Muscle of back (tissue), 13 donors: ENCODE results near the gene CETN1. TPM values are rescaled to one million over a fixed set of nuclear protein-coding genes. Genes with fewer than 3 reads are reported as not detected.

Experiments
- DNase-seq, 3 donors: peaks; one replicate each; pipeline versions ENCODE4 v3.0.0 to v3.0.0-alpha.2; 2013
- long read RNA-seq, 9 donors: transcript quantifications; one replicate each; lab custom pipeline, GENCODE V29; 2026
- polyA plus RNA-seq, 10 donors: library from polyadenylated mRNA; unstranded; fragments of 120-200 nt; gene quantifications; one replicate each; pipeline ENCODE4 v1.2.1, GENCODE V29; 2013; ENCODE audit not compliant: insufficient read length in 10 of 10

The CETN1 gene
- polyA plus RNA-seq, result not detected
- long read RNA-seq, donor 1, result 0 reads
- long read RNA-seq, donor 2, result 0 reads
- long read RNA-seq, donor 3, result 0 reads
- long read RNA-seq, donor 4, result 0 reads
- long read RNA-seq, donor 5, result 0 reads
- long read RNA-seq, donor 6, result 0 reads
- long read RNA-seq, donor 7, result 0 reads
- long read RNA-seq, donor 8, result 0 reads
- long read RNA-seq, donor 9, result 0 reads

DNA sequence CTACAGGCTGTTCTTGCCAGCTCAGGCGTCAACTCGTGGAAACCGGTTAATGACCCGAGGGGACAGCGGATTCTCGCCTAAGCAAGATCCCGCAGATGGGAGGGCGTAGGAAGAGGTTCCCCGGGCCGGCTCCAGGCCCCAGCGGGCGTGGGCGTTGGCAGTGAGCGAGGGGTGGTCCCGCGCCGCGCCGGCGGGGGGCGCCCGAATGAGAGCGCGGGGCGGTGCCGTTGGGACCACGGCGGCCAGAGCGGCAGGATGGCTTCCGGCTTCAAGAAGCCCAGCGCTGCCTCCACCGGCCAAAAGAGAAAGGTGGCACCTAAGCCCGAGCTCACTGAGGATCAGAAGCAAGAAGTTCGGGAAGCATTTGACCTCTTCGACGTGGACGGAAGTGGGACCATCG lies at the start of gene CETN1:
Gene CETN1 (plus strand): TSS at position 227 of the 400 bp plus-strand sequence. CDS start 29 bp downstream, at position 256.
- no peak for DNase-seq

DNA sequence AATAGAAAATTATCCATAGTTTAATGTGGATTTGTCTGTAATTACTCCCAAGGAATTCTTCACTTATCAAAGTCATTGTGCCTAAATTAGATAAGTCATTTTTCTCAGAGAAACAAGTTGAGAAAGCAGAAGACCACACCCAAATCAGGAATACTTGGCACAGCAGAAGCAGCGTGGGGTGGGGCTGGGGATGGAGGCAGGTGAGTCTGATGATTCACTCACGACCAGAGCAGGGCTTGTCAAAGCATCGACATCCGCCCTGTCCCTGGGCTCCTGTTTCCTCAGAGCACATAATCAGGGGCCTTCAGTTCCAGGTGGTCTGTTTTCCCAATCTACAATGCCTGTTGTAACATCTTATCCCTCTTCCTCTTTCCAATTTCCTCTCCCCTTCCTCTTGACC lies 48.2 kb upstream of the CETN1 start:
- DNase-seq, result no peak

DNA sequence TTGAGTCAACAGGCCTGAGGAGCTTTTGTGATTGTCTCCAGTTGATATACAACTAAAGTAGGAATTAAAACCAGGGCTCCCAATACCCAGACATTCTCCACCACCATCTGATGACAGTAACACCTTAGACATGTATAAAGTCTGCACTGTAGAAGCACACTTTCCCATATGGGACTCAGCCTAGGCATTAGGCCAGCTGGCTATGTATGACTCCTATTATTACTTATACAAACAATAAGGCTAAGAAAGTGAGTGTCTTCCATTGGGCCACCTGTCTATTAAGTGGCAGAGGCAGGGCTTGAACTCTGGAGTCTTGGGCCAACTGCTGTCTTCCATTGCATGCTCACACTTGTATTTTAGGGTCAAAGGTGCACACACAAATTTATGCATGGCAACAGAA lies 47.5 kb upstream of the CETN1 start:
- DNase-seq, result no peak

DNA sequence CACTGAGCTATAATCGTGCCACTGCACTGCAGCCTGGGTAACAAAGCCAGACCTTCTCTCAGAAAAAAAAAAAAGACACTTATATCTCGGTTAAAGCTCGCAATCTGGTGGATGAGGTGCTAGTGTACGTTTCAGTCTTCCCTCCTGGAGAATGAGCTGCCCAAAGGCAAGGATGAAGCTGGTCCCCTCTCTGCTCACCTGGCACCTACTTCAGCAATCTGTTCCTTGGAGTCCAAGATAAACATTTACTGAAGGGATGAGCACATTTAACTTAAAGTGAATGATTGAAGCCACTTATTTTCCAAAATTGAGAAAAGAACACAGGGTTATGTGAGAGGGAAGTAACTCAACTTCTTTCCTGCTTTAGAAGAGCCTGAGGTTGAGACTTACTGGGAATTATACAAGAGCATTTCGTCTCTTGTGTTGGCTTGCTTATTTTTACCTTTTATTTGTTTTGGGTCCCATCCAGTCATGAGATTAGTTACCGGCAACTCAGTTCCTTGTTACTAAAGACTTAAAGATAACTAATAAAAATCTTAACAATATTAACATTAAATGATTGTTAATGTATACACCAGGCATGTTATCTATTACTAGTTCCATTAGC lies 46.1 kb upstream of the CETN1 start:
- no peak for DNase-seq

DNA sequence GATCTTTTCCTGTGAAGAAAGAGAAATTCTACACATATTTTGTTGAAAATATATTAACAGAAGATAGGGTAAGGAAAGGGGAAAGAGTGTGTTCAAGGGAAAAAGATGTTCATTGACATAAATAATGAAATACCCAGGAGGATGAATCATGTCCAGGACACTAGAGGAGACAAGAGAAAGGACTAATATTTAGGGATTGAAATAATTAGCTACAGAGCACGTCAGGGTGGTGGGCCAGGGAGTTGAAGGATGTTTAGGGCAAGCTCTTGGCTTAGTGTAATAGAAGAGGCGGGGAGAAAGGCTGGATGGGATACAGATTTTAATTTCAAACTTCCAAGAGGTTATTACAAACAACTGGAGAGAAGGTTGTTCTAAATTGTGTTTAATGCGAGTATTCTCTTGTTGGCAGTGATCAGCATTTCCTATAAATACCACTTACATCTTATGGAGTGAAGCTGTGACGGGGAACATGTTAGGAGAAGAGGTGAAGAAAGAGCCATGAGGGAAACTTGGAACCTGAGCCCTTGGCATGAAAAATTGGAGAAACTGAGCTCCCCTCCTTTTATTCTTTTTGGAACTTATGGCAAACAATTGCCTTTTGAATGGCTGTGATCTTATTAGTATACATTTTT lies 36.6 kb upstream of the CETN1 start:
- DNase-seq, result peak in 1 of 3 donors; percentile 56

DNA sequence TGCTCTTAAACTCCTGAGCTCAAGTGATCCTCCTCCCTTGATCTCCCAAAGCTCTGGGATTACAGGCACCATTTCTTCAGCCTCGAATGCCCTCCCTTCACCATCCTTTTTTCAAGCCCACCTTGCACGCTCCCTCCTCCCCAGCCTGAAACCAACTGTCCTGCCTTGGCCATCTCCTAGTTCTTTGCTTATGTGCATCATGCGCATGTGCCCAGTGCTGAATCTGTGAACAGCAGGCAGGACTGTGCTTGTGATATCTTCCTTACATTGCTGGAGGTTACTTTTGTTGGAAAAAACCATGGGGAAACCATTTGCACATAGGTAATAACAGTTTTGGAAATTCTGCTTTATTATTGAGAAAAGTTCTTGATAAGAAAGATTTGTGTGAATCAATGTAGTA lies 30.2 kb upstream of the CETN1 start:
- DNase-seq, result no peak

DNA sequence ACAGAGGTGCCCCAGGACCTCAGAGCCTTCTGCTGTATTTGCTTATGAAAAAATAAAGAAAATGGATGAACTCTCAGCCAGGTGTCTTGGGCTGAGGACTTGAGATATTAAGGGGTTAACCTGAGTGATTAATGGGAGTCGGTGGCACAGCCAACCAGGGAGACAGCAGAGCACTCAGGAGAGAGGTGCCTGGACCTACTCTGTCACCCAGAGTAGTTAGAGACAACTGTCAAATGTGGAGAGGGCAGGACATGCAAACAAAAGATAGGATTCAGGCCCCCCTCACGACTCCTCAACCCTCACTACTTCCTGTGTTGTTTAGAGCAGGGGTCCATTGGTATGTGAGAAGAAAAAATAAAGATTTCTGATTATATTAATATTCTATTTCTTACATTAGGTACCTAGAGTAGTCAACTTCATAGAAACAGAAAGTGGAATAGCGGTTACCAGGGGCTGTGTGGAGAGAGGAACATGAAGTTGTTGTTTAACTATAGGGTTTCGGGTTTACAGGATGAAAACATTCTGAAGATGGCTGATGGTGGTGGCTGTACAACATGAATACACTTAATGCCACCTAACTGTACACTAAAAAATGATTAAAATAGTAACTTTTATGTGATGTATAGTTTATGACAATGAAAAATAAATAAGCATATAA lies 28.6 kb upstream of the CETN1 start:
- DNase-seq, result no peak

DNA sequence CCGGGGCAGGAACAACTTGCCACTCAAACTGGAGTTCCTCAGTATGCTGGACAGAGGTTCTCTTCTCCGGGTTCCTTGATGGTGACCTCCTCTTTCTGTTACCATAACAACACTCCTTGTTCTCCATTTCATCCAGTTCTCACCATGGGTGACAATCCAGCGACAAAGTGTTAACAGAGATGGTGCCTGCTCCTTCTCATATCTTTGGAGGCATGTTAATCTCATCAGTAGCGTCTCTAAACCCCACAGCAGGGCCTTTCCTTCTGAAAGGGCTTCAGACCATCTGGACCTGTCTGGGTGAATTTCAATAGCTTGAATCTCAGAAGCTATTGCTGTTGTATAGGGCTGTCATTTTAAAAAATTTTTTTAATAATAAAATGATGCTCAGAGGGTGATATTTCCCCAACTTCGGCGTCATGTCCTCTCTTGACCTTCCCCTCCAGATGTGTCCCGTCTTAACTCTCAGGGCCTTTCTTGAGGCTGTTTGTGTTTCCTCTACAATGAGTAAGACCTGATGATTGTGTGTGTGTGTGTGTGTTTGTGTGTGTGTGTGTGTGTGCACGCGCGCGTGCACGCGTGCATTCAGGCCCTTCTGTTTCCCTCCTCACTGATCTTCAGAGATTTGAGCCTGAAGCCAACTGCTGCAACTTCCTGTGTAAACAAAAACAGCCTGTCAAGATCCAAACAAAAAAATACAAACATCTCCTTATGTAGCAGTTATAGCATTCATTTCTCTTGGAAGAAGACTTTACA lies 24.3 kb upstream of the CETN1 start:
- no peak for DNase-seq

DNA sequence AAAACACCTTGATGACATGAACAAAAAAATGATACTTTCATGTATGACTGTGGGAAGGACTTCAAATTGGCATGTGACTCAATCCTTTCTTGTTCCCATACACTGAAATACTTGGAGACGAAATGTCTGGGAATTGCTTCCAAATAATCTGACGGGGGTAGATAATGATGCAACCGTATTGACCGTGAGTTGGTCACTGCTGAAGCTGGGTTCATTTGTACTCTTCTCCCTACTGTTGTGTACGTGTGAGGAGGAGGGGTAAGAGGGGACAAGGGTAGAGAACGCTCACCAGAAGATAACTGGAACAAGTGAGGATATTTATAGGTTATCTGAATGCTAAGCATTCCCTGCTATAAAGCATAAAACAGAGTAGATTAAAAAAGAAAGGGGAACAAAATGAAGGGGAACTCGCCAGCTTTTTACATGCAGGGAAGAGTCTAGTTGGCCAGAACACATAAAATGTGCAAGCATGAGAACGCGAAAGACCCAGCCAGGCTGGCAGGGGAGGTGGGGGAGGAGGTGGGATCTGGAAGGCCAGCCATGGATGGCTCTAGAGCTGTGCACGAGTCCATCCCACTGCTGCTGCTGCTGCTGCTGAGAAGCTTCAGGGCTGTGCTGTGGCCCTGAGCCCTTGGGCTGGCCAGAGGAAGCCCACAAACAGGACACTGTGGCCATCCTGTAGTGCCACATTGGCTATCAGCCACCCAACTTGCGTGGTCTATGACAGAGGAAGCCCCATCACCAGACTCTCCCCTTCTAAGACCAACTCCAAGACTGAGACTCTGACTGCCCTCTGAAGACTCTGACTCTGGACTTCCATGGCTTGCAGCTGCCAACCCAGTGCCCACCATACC lies 15.2 kb upstream of the CETN1 start:
- DNase-seq, result peak in 1 of 3 donors; percentile 40

DNA sequence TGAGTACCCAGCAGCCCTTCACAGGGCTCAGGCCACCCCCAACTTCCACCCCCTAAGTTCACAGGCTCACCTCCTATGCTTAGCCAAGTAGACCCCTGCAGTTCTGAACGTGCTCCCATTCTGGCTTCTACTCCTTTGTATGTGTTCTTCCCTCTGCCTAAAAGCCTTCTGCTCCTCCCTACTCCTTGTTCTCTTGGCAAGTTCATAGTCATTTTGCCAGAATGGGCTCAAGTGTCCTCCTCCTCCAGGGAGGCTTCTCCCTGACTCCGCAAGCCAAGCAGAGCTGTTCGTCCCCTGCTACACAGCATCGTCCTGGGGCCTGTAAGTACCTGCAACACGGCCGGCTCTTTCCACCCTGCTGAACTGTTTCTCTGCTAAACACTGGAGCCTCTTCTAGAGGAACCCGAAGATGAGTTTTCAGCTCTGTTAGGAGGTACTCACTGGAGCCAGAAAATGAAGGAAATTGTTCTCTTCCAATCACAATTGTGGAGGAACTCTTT lies 14.6 kb upstream of the CETN1 start:
- no peak for DNase-seq

DNA sequence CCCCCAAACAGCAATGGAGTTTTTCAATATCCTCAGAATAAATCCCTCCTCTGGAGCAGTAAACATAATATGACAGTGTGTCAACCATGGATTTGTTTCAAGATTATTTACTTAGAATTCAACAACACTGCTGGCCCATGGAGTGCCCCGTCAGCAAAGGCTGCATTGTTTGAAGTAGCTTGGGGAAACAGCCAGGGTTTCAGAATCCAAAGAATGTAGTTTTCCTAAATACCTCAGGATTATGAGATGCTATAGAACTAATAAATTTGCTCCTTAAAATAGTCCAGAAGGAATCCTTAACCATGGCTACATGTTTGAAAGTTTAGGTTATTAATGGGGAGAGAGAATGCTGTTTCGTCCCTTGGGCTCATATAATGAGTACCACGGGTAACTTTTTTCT lies 13.1 kb upstream of the CETN1 start:
- peak; percentile 49 to 85 (median 54) for DNase-seq

DNA sequence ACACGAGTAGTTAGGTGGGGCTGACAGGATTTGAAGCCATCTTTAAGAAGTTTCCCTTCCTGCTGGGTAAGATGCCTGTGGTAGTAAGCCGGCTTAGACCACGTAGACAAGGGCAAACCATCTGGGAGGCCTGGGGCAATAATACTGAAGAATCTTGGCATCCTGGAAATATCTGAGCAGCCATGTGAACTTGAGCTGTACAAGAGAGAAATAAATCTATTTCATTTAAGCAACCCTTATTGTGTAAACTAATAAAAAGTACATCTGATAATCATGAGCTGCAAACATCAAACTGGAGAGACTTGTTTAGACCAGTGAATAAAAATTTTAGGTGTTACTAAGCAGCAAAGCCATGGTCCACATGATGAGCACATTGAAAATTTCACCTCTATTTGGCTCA lies 11.4 kb upstream of the CETN1 start:
- DNase-seq, result no peak

DNA sequence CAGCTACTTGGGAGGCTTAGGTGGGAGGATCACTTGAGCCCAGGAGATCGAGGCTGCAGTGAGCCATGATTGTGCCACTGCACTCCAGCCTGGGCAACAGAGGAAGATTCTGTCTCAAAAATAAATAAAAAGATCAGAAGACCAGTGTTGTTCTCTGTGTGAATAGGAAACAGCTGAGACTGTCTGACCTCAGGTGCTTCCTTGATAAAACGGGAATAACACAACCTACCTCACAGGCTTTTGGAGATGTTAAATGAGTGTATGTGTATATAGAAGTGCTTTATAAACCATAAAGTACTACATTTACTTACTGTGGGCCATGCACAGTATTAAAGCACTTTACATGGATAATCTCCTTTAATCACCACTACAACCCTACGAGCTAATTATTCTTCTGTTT lies 9.9 kb upstream of the CETN1 start:
- DNase-seq, result no peak

DNA sequence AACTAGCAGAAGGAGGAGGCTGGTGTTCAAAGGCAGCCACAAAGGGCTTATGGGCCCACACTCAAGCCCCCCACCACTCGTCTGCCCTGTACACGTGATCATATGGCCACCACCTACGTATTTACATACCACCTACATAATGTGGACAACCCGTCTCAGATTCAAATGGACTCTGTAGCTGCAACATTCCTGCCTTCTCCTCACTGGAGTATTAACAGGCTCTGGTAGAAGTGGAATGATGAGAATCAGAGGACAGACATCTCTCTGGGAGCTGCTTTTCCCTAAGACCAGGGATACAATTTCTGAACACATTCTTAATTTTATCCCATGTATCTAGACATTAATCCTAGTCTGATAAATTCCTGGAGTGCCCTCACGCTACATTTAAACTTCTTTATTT lies 9.5 kb upstream of the CETN1 start:
- DNase-seq, result no peak

DNA sequence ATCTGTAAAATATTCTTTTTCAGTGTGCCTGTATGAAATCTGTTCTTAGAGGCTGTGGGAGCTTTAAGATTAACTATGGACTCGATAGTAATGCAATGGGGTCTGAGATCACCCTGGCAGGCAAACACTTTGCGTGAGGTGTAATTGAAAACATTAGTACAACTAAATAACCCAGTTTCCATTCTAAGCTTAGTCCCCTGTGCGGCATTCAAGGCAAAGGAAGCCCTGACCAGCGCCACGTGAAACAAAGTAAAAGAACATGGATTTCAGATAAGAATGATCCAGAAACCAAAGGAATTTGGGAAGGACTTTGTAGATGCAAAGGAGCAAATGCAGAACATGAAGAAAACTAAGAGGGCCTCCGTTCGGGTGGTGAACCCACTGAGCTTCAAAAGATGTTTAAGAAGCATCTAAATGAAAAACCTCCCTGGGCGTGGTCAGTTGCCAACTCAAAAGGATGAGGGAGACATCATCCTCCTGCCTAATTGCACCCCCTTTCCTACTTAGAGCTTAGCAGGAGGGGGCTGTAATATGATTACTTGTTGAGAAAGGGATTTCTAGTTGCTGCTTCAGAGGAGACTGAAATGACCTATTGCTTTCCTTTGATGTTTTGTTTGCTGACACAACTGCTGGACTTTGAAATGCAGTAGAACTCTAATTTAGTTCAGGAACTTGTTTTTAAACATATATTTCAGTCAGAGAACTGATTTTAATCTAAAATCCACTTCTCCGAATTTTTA lies 7.9 kb upstream of the CETN1 start:
- peak in 1 of 3 donors; percentile 59 for DNase-seq

DNA sequence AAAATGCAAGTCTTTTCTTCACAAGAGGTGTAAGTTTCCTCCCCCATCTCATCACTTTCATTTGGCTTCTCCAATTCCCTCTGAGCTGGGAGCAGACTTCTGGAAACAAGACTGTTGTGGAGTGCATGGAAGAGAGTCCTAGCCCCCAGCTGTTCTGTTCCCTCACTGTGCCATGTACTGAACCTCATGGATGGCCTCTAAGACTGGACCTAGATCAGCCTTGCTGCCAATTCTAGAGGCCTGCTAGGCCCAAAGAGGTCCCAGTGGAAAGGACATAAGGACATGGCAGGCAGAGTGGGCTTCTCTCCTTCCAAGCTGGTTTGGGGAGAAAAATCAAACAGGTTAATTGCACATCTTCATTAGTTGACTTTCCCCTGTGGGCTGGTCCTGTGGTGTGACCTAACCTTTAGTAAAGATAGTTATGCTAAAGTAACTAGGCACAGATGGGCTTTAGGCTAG lies 7.3 kb upstream of the CETN1 start:
- no peak for DNase-seq

DNA sequence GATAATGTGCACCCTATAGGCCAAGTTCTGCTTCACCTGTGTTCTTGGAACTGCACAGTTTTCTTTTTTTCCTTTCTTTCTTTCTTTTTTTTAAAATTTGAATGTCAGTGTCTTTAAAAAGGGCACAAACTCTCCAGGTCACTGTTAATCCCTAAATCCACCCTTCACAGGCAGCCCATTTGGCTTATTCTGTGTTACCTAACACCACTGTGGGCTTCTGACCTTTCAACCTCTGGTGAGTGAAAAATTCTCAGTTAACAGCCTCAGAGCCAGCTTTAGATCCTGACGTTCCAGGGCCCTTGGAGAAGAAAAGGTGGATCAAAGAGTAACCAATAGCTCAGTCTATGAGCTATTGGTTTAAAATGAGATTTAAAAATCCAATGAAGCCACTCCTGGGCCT lies 6.8 kb upstream of the CETN1 start:
- no peak for DNase-seq

DNA sequence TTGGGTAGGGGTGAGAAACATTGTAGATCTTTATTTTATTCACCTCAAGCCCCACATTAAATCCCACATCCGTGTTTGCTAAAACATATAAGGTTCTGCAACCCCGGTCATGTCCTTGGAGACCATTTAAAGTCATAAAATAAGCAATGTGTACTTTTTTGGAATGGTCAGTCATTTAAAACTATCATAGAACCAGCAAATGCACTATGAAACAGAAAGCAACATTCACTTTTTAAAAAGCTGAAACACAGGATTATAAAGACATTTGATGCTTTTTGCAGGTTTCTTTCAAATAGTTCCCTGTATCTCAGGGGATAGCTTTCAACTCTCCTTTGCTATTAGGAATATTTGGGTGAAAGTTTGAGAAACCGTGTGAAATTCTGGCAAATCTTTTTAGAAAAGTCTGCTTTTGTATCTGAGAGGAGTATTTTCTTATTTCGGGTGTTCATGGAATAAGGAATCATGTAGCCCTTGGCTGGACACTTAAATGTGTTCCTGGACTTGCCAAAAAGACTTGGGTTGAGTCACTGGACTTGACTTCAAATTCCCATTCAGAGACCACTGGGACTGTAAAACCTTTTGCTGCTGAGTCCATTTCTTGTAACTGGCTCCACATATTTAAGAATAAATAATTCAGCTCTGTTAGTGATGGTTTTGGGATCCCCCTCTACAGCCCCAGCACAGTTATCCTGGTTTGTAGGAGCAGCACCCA lies 5.9 kb upstream of the CETN1 start:
- DNase-seq, result peak; percentile 77 to 91 (median 86)

DNA sequence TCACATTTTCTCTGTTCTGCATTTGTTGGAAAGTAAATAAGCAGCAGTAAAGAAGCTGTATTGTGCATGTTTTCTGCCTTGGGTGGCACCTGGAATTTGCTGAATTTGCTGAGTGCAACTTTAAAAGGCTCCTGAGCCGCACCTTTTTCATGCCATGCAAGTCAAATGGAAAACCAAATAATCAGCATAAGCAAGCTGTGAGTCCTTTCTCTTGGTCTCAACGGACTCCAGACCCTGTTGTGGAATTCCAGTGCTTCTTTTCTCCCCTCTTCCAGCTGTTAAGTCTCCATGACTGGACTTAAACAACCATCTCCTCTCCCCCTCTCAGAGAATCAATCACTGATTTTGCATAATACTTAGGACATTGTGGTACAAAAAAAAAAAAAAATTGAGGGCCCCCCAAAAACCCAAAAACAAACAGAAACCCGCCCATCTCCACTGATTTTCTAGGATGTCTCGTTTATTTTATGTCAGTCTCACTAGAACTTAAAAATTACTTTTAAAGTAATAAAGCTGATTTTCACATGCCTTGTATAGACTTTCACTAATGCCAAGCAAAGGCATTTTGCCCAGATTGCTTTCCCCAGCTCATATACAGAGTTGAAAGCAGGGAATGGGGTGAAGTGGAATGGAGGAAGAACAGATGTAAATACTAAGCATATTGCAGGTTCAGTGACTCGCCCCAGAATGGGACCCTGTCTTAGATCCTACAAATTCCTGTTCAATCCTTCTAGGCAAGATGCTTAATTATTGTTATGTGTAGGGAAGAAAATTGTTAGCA lies 5.1 kb upstream of the CETN1 start:
- peak in 1 of 3 donors; percentile 58 for DNase-seq
